Stimulated activated CD8-positive, alpha-beta memory T cell treated with anti-CD3 and anti-CD28 coated beads, Interleukin-4, amount 100 ng/mL, for 4 hours (primary cell): ENCODE measurements around the gene RAET1G.
"Not testable (repeated sequence)": the region's sequence is repeated elsewhere in the genome, so short reads cannot be mapped to it uniquely, and the experiment has no call there.

Experiments
- DNase-seq, 2 donors: peaks; one replicate each; pipeline ENCODE4 v3.0.0-alpha.2; 2020; ENCODE audit warnings: low read depth in 2 of 2, low spot score in 1 of 2

Gene RAET1G

GRCh38 chr6:149935246-149935645 lies 12.3 kb upstream of the RAET1G start:
- no peak for DNase-seq

GRCh38 chr6:149934249-149935156 lies 11.6 kb upstream of the RAET1G start:
- peak in 1 of 2 donors; percentile 73 for DNase-seq

- DNase-seq = no peak
Measured at GRCh38 chr6:149933461-149933860, 10.5 kb upstream of the RAET1G start.

- DNase-seq = no peak
Measured at GRCh38 chr6:149933036-149933435, 10.1 kb upstream of the RAET1G start.

GRCh38 chr6:149931501-149931900 lies 8.6 kb upstream of the RAET1G start:
- no peak for DNase-seq

- no peak for DNase-seq
Measured at GRCh38 chr6:149929422-149929821, 6.5 kb upstream of the RAET1G start.

- DNase-seq = not testable (repeated sequence)
Measured at GRCh38 chr6:149927025-149927424, 4.1 kb upstream of the RAET1G start.

- peak in 1 of 2 donors; percentile 54 for DNase-seq
Measured at GRCh38 chr6:149925974-149926777, 3.3 kb upstream of the RAET1G start.

- no peak for DNase-seq
Measured at GRCh38 chr6:149925253-149925973, 2.5 kb upstream of the RAET1G start.

GRCh38 chr6:149924933-149925252 lies 2.0 kb upstream of the RAET1G start:
- no peak for DNase-seq

- no peak for DNase-seq
Measured at GRCh38 chr6:149924206-149924932, 1.4 kb upstream of the RAET1G start.

- no peak for DNase-seq
Measured at GRCh38 chr6:149923327-149923986, 536 bp upstream of the RAET1G start.

- not testable (repeated sequence) for DNase-seq
Measured at GRCh38 chr6:149922091-149922490, 830 bp downstream of the RAET1G start.

GRCh38 chr6:149921361-149921760 lies 1.6 kb downstream of the RAET1G start:
- no peak for DNase-seq

GRCh38 chr6:149919834-149920225 lies 3.1 kb downstream of the RAET1G start:
- DNase-seq = no peak

- DNase-seq = not testable (repeated sequence)
Measured at GRCh38 chr6:149919126-149919833, 3.6 kb downstream of the RAET1G start.

- DNase-seq = no peak
Measured at GRCh38 chr6:149918151-149918905, 4.6 kb downstream of the RAET1G start.

- no peak for DNase-seq
Measured at GRCh38 chr6:149917679-149918078, 5.2 kb downstream of the RAET1G start.
